Effector memory CD4-positive, alpha-beta T cell (primary cell): ENCODE data around the gene BSPRY.

Source experiments
- DNase-seq, 3 donors: peaks; one replicate each; pipeline ENCODE4 v3.0.0-alpha.2; 2020
- H3K27ac ChIP-seq: 2 replicates; pipeline ENCODE4 v1.7.0; 2013; ENCODE audit warnings: mild to moderate bottlenecking, low read length, moderate library complexity; ENCODE audit not compliant: insufficient read depth, poor library complexity, severe bottlenecking
- H3K27me3 ChIP-seq: replicated peaks from 2 replicates; pipeline ENCODE4 v1.7.0; 2013; ENCODE audit warnings: mild to moderate bottlenecking, low read length; ENCODE audit not compliant: insufficient read depth, control insufficient read depth, poor library complexity, severe bottlenecking
- H3K36me3 ChIP-seq: 2 replicates; pipeline ENCODE4 v1.7.0; 2013; ENCODE audit warnings: mild to moderate bottlenecking, low read length, moderate library complexity; ENCODE audit not compliant: control insufficient read depth, insufficient read depth
- H3K4me1 ChIP-seq: 2 replicates; pipeline ENCODE4 v1.7.0; 2013; ENCODE audit warnings: low read length, mild to moderate bottlenecking; ENCODE audit not compliant: control insufficient read depth, insufficient read depth, poor library complexity, severe bottlenecking
- H3K4me3 ChIP-seq: 2 replicates; pipeline ENCODE4 v1.7.0; 2013; ENCODE audit warnings: low read length, low read depth, mild to moderate bottlenecking; ENCODE audit not compliant: insufficient read depth, poor library complexity, severe bottlenecking
- H3K9me3 ChIP-seq: 2 replicates; pipeline ENCODE4 v1.7.0; 2013; ENCODE audit warnings: mild to moderate bottlenecking, low read length, moderate library complexity; ENCODE audit not compliant: control insufficient read depth

Gene BSPRY

DNA sequence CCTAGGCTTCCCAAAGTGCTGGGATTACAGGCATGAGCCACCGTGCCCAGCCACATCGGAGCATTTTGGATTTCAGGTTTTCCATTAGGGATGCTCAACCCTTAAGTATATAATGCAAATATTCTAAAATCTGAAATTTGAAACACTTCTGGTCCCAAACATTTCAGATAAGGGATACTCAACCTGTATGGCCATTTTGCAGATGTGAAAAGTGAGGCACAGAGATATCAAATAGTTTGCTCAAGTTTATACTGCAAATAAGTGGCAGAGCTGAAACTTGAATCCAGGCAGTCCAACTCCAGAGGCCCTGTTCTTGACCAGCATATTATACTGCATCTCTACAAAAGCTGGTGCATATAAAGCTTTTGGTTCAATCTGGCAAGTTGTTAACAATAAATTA, 11.6 kb upstream of the BSPRY start:
- H3K9me3 ChIP-seq = no peaks in the 10 kb centered on the region
- H3K27me3 ChIP-seq = no peaks in the 10 kb centered on the region
- peaks cover 4% of the 10 kb centered on the region for H3K4me1 ChIP-seq
- H3K4me3 ChIP-seq = no peak overlapping the region
- no peak for DNase-seq
- H3K36me3 ChIP-seq = no peaks in the 10 kb centered on the region
- H3K27ac ChIP-seq = no peak overlapping the region

DNA sequence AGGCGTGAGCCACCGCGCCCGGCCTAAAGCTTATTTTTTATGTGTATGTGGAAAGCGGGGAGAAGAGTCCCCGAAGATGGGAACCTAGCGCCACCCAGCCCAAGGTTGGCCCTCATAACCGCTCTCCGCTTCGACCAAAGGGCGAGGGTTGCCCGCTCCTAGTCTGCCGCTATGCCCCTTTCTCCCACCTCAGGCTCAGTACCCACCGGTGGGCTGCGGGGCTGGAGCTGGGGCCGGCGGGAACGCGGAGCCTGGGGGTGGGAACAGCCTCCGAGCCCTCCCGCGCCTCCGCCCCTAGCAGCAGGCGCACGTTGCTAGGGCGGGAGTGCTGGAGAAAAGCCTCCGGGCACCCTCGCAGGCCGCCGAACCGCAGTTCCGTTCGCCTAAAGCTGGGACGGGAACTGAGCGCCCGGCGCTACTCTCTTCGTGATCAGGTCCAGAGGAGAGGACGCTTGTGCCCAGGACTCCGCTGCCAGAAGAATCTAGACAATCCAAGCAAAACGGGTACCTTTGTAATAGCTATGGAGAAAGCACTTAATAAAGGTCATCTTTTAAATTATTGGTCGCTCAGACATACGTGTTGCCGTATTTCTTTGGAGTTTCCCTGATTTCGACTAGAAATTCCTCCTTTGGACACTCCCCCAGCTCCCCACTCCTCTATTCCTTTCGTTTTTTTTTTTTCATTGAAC, 9.2 kb upstream of the BSPRY start, which contains the start of gene WDR31:
Gene WDR31 (minus strand): TSS at position 265 of the 689 bp plus-strand sequence. CDS start 8,253 bp downstream, outside the sequence.
- H3K4me3 ChIP-seq = peak within 1 kb of the TSS; percentile 89
- H3K36me3 ChIP-seq = no peaks in the 10 kb centered on the region
- peak; percentile 31 to 53 (median 53) for DNase-seq
- H3K4me1 ChIP-seq = peaks cover 4% of the 10 kb centered on the region
- no peaks in the 10 kb centered on the region for H3K27me3 ChIP-seq
- no peaks in the 10 kb centered on the region for H3K9me3 ChIP-seq
- peak within 1 kb of the TSS; percentile 49 for H3K27ac ChIP-seq

DNA sequence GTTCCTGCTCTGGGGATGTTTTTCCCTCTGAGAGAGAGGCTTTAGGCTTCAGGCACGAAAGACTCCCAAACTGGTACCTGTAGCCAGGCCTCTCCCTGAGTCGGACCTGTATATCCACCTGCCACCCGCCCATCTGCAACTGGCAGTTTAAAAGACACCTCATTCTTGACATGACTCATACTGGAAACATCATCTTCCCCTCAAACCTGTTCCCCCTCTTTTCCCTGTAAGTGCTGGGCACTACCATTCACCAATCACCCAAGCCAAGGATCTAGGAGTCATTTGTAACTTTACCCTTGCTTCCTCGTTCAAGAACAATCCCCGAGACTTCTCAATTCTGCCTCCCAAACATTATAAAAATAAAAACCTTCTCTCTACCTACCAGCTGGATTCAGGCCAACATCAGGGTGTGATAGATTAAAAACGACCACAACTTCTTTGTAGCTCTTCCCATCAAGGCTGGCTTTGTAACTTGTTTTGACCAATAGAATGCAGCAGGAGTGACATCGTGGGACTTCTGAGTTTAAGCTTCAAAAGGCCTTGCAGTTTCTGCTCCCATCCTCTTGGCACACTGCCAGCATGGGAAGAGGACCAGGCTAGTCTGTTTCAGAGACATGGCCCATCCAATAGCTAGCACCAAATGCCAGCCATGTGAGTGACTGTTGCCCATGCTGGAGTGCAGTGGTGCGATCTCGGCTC, 7.5 kb upstream of the BSPRY start:
- Histone ChIP-seq H3K27ac (no peak overlapping the region), H3K4me3 (no peak overlapping the region), H3K36me3 (no peaks in the 10 kb centered on the region), H3K9me3 (no peaks in the 10 kb centered on the region), H3K4me1 (peaks cover 4% of the 10 kb centered on the region), H3K27me3 (no peaks in the 10 kb centered on the region)
- no peak for DNase-seq

DNA sequence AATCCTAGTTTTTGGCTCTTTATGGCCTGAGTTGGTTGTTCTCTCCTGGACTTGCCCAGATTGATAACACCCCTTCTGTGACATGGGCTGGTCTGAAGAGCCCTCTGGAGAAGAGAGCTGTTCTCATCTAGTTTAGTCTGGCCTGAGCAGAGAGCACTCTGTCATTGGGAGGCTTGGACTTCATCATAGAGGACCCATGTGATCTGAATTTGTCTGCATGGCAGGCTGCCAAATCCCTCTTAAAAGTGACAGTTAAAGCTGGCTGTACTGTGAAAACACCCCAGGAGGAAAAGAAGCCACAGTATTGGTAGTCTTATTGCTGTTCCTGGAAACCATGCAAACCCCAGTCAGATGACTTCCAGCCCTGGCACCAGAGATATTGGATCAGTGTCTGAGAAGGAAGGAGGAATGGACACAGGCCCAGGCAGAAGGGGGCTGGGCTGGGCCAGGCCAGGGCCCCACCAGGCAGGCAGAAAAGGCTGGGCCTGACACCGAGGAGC, 5.6 kb upstream of the BSPRY start:
- no peak overlapping the region for H3K4me3 ChIP-seq
- no peaks in the 10 kb centered on the region for H3K36me3 ChIP-seq
- H3K27me3 ChIP-seq = peaks cover 6% of the 10 kb centered on the region
- H3K27ac ChIP-seq = no peak overlapping the region
- no peak for DNase-seq
- H3K9me3 ChIP-seq = no peaks in the 10 kb centered on the region
- H3K4me1 ChIP-seq = peaks cover 4% of the 10 kb centered on the region

DNA sequence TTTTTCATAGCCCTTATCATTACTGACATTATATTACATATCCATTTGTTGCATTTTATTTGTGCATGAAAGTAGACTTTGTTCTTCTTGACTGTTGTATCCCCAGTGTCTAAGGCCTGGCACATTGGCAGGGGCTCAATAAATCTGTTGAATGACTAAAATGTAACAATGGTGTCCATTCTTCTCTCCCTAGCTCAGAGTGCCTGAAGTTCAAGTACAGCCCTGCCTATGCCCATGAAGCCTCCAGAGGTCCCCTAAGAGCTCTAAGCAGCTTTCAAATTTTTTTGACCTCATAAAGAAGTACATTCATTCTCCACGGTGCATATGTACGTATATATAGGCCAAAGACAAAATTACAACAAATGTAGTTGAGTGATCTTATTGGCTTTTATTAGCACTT, 4.2 kb upstream of the BSPRY start:
- Histone ChIP-seq H3K27ac (no peak overlapping the region), H3K4me1 (peaks cover 9% of the 10 kb centered on the region), H3K27me3 (peaks cover 7% of the 10 kb centered on the region), H3K36me3 (no peaks in the 10 kb centered on the region), H3K4me3 (no peak overlapping the region), H3K9me3 (no peaks in the 10 kb centered on the region)
- no peak for DNase-seq

DNA sequence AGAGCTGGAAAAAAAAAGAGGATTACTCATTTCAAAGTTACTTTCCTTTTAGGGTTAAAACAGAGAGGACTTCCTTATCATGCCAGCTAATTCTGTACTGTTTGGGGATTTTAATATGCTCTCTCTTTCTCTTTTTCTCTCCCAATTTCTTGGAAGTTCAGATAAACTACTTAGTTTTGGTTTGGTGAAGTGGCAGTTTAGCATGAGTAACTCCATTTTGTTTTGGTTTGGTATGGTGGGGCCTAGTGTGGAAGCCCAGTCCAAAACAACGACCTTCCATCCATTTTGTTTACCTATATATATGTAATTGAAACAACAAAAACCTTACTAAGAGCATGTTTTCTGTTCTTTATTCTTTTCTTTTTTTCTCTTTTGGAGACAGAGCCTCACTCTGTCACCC, 3.7 kb upstream of the BSPRY start:
- Histone ChIP-seq H3K4me1 (peaks cover 5% of the 10 kb centered on the region), H3K27ac (no peak overlapping the region), H3K27me3 (peaks cover 12% of the 10 kb centered on the region), H3K9me3 (no peaks in the 10 kb centered on the region), H3K4me3 (no peak overlapping the region), H3K36me3 (no peaks in the 10 kb centered on the region)
- DNase-seq = no peak

DNA sequence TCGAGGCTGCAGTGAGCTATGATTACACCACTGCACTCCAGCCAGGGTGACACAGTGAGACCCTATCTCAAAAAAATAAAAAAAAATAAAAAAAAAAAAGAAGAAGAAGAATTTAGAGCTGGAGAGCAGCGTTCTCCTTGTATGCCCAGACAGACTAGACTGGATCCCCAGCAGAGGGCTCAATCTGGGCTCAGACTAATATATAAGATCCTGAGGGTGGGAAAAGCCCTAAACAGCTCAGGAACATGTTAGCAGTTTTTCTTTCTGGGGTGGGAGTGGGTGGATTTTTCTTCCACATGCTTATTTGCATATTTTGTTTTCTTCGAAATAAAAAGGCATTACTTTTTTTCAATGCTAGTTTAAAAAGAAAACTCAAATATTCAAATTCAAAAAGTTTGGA, 904 bp upstream of the BSPRY start:
- no peak for DNase-seq
- Histone ChIP-seq H3K4me1 (peaks cover 4% of the 10 kb centered on the region), H3K9me3 (no peaks in the 10 kb centered on the region), H3K36me3 (no peaks in the 10 kb centered on the region), H3K27ac (no peak overlapping the region), H3K4me3 (no peak overlapping the region), H3K27me3 (peaks cover 18% of the 10 kb centered on the region)

DNA sequence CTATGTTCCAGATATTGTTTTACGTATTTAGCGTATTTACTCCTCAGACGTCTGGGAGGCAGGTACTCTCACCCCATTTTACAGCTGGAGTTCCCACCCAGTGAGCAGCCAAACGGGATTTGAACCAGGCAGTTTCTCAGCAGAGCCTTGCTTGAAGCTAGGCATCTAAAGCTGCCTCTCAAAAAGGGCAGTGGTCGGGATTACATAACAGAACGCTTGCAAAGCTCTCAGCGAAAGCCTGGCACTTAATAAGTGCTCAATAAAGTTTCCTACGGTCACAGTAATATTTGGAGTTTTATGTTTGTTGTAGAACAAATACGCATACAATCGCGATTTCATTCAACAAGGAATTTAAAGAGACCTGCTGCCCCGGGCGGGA, 286 bp upstream of the BSPRY start:
- Histone ChIP-seq H3K27ac (no peak overlapping the region), H3K9me3 (no peaks in the 10 kb centered on the region), H3K36me3 (no peaks in the 10 kb centered on the region), H3K27me3 (peaks cover 18% of the 10 kb centered on the region), H3K4me3 (no peak overlapping the region), H3K4me1 (peaks cover 4% of the 10 kb centered on the region)
- DNase-seq = no peak

DNA sequence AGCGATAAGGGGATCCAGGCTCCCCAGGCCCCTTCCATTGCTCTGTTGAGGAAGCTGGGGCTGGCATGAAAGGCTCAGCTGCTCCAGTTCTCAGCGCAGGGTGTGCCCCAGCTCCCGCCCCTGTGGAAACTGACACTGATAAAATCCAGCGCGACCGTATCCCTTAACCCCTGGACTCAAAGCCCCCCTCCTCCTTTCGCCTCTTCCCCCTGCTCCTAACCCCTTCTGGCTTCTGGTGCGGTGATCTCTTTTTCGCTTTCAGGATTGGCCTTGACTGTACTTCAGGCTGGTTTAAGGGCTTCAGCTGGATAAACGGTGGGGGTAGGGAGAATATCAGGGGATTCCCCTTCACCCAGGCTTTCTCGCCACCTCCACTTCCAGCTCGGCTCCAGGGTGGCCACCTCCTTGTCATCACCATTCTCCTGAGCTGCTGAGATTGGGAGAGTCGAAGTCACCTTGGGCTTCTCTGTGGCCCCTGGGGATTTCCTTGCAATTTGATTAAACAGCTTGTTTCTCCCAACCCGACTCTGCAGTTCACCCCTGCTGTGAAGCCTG, 843 bp downstream of the BSPRY start:
- Histone ChIP-seq H3K27ac (no peak overlapping the region), H3K4me3 (no peak overlapping the region), H3K4me1 (peaks cover 4% of the 10 kb centered on the region), H3K27me3 (peaks cover 18% of the 10 kb centered on the region), H3K36me3 (no peaks in the 10 kb centered on the region), H3K9me3 (no peaks in the 10 kb centered on the region)
- DNase-seq = no peak

DNA sequence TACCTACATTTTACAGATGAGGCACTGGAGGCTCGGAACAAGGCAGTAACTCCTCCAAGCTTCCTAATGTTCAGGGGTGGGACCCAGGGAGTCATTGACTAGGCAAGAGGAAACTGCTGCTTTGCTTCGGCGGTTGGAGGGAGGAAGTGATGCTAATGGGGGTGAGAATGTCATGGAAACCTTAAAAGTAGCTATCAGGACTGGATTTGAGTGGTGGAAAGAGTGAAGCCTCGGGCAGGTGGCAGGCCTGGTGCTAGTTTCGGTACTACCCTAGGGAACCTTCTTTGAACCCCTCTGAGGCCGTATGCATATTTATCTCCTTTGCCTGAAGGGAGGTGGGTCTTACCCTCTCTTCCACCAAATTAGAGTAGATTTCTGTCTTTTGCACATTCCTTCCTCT, 1.6 kb downstream of the BSPRY start:
- Histone ChIP-seq H3K4me3 (no peak overlapping the region), H3K27ac (no peak overlapping the region), H3K9me3 (no peaks in the 10 kb centered on the region), H3K4me1 (peaks cover 4% of the 10 kb centered on the region), H3K36me3 (no peaks in the 10 kb centered on the region), H3K27me3 (peaks cover 18% of the 10 kb centered on the region)
- DNase-seq = no peak
